ENCODE data around the gene ATF7. TPM values are rescaled to one million over a fixed set of nuclear protein-coding genes. Genes with fewer than 3 reads are reported as not detected.

ATF7 gene
- total and polyA plus RNA-seq, 9 of the 15 experiments (the other 6 are each of a cell fraction or from before 2014, with no cell fraction given) = 10.6 to 30.4 (median 20.7) TPM

DNA sequence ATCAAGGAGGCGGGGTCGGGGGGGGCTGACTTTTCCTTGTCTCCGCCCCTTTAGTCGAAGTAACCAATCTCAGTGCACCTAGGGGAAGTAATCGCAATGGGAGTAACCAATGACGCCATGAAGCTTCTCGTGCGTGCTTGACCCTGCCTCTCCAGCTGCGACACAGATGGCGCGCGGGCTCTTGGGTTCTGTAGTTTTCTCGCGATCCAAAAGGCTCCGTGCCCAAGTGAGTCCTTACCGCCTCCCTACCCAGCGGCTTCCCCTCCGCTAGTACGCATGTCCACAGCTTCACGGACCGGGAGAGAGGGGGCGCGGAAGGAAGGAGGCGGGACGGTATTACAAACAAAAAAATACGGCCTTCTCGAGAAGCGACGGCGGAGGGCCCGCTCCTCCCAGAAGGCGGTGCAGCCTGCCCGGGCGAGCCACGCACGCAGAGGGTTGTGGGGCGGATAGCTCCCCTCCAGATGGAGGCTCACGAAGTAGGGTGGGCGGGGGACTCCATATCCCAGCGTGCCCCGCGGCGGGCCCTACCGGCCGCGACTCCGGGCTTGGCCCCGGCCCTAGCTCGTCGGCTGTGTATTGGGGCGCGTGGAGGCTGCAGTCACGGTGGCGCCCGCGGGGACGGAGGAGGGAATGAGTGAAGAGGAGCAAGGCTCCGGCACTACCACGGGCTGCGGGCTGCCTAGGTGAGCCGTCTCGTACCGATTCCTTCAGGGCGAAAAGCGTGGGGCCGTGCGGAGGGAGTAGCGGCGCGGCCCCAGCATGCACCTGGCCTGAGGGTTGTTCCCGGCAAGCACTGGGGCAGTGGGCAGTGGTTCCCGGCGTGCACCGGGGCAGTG is 125.2 kb downstream of the ATF7 start, which contains the start of gene TARBP2 (continued):
- TF ChIP-seq, protein P1, sequence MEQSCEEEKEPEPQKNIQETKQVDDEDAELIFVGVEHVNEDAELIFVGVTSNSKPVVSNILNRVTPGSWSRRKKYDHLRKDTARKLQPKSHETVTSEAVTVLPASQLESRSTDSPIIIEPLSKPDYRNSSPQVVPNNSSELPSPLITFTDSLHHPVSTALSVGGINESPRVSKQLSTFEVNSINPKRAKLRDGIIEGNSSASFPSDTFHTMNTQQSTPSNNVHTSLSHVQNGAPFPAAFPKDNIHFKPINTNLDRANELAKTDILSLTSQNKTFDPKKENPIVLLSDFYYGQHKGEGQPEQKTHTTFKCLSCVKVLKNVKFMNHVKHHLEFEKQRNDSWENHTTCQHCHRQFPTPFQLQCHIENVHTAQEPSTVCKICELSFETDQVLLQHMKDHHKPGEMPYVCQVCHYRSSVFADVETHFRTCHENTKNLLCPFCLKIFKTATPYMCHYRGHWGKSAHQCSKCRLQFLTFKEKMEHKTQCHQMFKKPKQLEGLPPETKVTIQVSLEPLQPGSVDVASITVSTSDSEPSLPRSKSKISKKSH (CRISPR knock-in tag; IDR thresholded peaks at IDR 0.05) = no peak
- TF ChIP-seq, protein P2, sequence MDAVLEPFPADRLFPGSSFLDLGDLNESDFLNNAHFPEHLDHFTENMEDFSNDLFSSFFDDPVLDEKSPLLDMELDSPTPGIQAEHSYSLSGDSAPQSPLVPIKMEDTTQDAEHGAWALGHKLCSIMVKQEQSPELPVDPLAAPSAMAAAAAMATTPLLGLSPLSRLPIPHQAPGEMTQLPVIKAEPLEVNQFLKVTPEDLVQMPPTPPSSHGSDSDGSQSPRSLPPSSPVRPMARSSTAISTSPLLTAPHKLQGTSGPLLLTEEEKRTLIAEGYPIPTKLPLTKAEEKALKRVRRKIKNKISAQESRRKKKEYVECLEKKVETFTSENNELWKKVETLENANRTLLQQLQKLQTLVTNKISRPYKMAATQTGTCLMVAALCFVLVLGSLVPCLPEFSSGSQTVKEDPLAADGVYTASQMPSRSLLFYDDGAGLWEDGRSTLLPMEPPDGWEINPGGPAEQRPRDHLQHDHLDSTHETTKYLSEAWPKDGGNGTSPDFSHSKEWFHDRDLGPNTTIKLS (IDR thresholded peaks at IDR 0.05; ENCODE audit: borderline replicate concordance, low read depth) = peak; percentile 92
- TF ChIP-seq ZNF444 (CRISPR knock-in tag; IDR thresholded peaks at IDR 0.05) (peak; percentile 67; the same call in 1 of the 2 replicates), MIER1 (IDR thresholded peaks at IDR 0.05; ENCODE audit: low read depth) (no peak), RAD21 (CRISPR knock-in tag; conservative IDR thresholded peaks at IDR 0.05 in 1 of 2, IDR thresholded peaks at IDR 0.05 in 1 of 2) (no peak), MBD2 (IDR thresholded peaks at IDR 0.05; ENCODE audit: borderline replicate concordance, low read depth) (peak; percentile 92), SIN3A (IDR thresholded peaks at IDR 0.05; ENCODE audit: borderline replicate concordance in 2 of 2, control insufficient read depth in 1 of 2, low read depth in 2 of 2, low read length in 2 of 2) (peak; percentile 19 to 91; a peak in 2 of 4 replicates), ILK (tag; IDR thresholded peaks at IDR 0.05; ENCODE audit: borderline replicate concordance, low read depth) (no peak), SMARCC2 (IDR thresholded peaks at IDR 0.05; ENCODE audit: low read depth) (no peak), CBFA2T2 (conservative IDR thresholded peaks at IDR 0.05) (no peak; the same call in 1 of the 2 replicates), NRF1 (conservative IDR thresholded peaks at IDR 0.05 in 1 of 2, IDR thresholded peaks at IDR 0.05 in 1 of 2) (peak; percentile 85 to 87), POLR3A (IDR thresholded peaks at IDR 0.05; ENCODE audit: borderline replicate concordance, extremely low read depth, insufficient read depth, insufficient read length) (no peak), RBBP5 (IDR thresholded peaks at IDR 0.05; ENCODE audit: borderline replicate concordance, insufficient read depth, low read length, poor library complexity, severe bottlenecking) (peak; percentile 93), U2AF1 (optimal IDR thresholded peaks at IDR 0.05; ENCODE audit: low read depth, low read length) (peak; percentile 24), SRF (CRISPR knock-in tag; IDR thresholded peaks at IDR 0.05) (0 out of 4 replicates have a peak, but pooled peaks of 1 of the 2 experiments have one; percentile 57), NCOA6 (IDR thresholded peaks at IDR 0.05) (no peak), ZNF324 (CRISPR knock-in tag; IDR thresholded peaks at IDR 0.05) (0 out of 2 replicates have a peak, but pooled peaks have one; percentile 49), SREBF1 (IDR thresholded peaks at IDR 0.05; ENCODE audit: borderline replicate concordance, low read depth, low read length) (no peak)
- TF ChIP-seq, protein P3, sequence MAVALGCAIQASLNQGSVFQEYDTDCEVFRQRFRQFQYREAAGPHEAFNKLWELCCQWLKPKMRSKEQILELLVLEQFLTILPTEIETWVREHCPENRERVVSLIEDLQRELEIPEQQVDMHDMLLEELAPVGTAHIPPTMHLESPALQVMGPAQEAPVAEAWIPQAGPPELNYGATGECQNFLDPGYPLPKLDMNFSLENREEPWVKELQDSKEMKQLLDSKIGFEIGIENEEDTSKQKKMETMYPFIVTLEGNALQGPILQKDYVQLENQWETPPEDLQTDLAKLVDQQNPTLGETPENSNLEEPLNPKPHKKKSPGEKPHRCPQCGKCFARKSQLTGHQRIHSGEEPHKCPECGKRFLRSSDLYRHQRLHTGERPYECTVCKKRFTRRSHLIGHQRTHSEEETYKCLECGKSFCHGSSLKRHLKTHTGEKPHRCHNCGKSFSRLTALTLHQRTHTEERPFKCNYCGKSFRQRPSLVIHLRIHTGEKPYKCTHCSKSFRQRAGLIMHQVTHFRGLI (CRISPR knock-in tag; IDR thresholded peaks at IDR 0.05) = peak; percentile 84; the same call in 1 of the 2 replicates

Data from K562 (cell line).